Stimulated activated CD4-positive, alpha-beta T cell treated with anti-CD3 and anti-CD28 coated beads, TNF-alpha, amount 100 ng/mL, for 4 hours (primary cell): ENCODE measurements around the gene RHBDL1.
"Not testable (repeated sequence)": the region's sequence is repeated elsewhere in the genome, so short reads cannot be mapped to it uniquely, and the experiment has no call there.

Experiments
- DNase-seq, 3 experiments: peaks; one replicate each; pipeline ENCODE4 v3.0.0-alpha.2; 2020; ENCODE audit warnings: low read depth in 3 of 3

The RHBDL1 gene

DNA sequence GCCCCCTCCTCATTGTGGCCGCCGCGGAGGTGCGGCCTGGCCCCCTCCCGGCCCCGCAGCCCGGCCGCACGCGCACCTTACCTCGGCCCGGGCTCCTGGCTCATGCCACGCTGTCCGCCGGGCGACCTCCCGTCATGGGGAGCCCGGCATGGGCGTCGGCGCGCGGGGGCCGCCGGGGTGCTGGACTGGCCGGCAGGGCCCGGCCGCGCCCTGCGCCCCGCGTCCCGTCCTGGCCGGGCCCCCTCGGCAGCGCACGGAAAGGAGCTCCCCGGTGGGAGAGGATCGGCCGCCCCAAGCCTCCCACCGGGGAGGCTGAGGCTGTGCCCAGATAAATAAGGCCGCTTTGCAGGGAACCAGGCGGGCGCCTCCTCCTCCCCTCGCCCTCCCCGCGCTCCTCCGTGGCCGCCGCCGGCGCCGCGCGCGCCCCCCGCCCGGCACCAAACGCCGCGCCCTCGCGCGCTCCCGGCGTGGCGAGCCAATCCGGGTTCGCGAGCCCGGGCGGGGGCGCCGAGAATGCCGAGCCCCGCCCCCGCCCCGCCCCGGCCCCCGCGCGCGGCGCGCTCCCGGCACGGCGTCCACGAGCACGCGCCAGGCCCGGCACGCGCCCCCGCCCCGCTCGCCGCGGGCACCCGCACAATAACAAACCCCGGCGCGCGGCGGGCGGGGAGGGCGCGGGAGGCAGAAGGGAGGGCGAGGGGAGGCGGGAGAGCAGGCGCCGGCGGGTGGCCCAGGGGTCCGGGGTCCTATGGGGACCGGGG, 30.1 kb downstream of the RHBDL1 start, which contains the start of gene FBXL16:
Gene FBXL16, minus strand, starts transcription at position 371 of the 758 bp plus-strand sequence. CDS start 8,396 bp downstream, outside the sequence.
- no peak for DNase-seq

DNA sequence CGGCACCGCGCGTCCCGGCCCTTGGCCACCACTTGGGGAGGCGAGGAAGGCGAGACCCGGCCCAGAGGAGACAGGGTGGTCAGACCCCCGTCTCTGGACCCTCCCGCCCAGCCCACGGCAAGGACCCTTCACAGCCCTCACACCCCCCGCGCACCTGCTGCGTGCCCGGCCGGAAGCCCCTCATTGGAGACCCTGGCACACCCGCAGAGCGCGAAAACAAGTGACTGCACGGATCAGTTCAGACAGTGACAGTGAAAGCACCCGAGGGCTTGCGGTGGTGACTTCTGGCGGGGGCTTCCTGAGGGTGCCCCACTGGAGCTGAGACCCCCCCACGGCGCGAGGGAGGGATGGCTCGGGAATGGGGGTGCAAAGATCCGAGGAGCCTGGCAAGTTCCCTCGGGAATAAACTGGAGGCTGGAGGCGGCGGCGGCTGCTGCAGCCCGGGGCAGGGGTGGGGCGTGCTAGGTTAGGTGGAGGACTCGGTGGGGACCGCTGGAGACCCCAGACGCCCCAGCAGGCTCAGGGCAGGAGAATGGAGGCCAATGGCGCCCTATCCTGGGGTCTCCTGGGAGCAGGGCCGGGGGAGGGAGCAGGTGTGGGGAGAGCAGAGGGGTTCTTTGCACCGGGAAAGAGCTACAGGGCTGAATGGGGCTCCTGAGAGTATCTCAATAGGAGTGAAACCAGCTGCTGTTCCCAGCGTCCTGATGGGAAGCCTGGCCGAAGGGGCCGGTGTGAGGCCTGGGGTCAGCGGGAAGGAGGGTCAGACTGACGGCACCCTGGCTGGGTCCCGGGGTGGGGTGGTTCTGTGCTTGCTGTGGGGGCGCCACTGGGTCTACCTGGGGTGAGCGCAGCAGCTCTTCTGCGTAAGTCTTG, 31.0 kb downstream of the RHBDL1 start:
- DNase-seq = no peak

DNA sequence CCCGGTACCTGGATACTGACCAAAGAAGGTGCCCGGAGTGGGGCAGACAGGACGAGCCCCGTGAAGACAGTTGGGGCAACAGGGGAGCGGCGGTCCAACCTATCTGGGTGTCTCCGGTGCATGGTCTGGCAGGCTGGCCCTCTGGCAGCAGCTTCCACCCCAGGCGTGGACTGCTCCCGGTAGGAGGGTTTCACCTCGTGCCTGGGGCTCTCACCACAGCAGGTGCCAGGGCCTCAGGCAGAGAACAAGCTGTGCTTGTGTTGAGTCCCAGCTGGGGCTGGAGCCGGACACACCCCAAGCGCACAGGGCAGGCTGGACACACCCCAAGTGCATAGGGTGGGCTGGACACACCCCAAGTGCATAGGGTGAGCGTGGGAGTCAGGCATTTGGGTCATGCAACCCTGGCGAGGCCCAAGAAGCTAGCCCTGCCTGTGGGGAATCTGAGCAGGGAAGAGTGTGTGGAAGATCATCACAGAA, 31.6 kb downstream of the RHBDL1 start:
- no peak for DNase-seq

DNA sequence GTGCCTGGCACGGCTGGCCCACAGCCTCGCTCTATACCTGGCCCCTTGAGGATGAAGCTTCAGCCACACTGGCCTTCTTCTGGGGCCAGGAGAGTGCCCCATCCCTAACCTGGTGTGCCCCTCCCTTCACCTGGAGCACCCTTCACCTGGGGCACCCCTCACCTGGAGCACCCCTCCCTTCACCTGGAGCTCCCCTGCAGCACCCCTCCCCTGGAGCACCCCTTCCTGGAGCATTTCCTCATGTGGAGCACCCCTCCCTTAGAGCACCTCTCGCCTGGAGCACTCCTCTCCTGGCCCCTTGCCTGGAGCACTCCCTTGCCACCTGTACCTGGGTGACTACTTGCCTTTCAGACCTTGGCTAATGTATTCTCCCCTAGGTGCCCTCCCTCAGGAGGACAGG, 32.5 kb downstream of the RHBDL1 start:
- DNase-seq = no peak

DNA sequence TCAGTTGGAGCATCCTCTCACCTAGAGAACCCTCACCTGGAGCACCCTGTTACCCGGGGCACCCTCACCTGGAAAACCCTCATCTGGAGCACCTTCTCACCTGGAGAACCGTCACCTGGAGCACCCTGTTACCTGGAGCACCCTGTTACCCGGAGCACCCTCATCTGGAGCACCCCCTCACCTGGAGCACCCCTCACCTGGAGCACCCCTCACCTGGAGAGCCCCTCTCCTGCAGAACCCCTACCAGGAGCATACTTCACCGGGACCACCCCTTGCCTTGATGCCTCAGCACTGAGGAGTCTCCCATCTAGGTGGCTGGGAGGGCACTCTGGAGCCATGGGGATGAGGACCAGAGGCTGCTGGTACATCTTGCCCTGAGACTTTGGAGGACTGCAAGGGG, 33.5 kb downstream of the RHBDL1 start:
- no peak for DNase-seq

DNA sequence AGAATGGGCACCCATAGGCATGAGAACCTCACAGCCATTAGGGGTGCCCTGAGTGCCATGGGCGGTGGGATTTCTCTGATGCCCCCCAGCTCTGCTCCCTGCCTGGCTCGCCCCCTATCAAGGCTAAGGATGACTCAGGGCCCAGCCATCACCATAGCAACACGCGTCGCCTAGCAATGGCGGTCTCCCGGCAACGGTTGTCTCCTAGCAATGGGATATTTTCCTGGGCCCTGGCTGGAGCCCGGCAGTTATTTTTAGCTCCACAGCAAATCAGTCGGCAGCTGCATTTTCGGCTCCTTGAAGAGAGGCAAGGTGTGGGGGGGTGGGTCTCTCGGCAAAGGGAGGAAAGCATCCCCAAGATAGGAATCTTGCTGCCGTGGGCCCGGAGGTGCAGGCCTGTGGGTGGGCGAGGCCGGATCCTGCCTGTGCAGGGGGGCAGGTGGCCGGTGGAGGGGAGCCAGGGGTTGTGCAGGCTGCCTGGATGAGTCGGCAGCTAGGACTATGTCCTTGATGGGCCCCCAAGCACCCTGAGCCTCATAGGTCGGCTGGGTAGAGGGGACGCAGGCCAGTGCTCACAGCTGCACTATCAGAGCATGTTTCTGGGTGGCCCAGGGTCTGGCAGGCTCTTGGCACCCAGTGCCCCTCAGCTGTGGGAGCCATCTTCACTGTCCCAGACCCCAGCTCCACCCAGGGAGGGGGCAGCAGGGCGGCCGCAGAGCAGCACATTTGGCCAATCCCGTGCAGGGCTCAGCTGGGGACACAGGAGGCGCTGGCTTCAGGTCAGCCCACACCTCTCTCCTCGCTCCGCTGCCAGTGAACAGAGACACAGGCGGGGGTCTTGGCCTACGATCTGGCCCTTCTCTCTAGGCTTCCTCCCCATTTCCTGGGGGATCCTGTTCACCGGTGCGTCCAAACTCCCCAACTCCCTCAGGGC, 34.4 kb downstream of the RHBDL1 start:
- no peak for DNase-seq

DNA sequence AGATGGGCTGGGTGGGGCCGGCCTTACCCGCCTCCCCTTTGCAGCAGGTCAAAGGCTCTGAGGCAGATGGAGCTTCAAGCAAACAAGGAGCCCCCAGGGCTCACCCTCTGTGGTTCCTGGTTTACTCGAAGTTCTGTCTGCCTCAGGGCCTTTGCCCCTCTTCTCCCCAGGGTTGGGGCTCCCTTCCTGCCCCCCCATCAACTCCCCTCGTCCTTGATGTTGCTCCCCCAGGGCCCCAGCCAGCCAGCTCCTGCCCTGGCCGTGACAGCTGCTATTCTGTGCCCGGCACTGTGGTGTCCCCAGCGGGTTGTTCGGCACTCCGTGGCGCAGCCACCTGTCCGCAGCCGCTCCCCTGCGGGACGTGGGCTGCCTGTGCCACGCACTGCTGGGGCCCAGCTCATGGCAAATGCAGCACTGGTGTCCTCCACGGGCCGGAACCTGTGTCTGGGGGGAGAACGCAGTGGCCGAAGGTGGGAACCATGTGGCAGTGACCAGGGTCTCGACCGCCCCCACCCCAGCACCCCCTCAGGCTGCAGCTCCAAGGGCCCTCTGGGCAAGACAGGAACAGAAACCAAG, 35.1 kb downstream of the RHBDL1 start:
- DNase-seq = no peak

DNA sequence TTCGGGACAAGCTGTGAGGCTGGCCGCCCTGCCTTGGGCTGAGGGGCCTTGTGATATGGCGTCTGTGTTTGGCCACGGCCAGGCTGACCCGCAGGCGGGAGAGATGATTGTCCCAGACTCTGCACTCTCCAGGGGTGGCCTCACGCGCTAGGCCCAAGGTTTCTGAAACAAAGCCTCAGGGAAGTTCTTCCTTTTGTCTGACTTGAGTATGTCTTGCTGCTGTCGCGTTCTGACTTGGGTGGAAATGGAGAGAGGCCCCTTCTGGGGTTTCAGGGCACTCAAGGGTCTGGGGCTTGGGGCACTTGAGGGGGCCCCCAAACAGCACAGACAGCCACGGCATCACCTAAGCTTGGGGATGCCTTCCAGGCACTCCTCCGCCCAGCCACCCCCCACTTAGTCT, 35.6 kb downstream of the RHBDL1 start:
- no peak for DNase-seq

DNA sequence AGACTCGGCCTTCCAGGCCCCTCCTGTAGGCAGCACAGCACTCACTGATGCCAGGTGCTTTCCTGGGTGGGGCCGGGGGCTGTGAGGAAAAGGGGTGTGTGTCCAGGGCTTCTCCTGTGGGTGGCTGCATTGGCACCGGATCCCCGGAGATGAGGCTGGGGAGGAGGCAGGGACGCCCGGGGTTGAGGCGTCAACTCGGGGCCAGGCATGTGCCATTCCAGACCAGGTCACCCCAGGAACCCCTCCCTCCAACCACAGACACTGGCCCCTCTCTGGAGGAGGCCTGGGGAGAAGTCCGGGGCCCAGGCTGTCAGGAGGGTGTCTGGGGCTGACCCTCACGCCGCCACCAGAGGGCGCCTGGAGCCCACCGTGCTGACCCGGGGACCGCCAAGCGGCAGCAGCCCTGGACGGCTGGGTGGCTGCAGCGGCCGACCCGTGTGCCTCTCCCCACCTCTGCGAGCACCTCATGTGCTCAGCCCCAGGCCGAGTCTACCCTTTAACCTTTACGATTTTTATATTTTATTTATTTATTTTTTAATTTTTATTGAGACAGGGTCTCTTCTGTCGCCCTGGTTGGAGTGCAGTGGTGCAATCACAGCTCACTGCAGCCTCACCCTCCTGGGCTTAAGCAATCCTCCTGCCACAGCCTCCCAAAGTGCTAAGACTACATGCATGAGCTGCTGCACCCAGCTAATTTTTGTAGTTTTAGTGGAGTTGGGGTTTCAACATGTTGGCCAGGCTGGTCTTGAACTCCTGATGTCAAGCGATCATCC, 36.3 kb downstream of the RHBDL1 start:
- peak; percentile 53 to 80 (median 57) for DNase-seq

DNA sequence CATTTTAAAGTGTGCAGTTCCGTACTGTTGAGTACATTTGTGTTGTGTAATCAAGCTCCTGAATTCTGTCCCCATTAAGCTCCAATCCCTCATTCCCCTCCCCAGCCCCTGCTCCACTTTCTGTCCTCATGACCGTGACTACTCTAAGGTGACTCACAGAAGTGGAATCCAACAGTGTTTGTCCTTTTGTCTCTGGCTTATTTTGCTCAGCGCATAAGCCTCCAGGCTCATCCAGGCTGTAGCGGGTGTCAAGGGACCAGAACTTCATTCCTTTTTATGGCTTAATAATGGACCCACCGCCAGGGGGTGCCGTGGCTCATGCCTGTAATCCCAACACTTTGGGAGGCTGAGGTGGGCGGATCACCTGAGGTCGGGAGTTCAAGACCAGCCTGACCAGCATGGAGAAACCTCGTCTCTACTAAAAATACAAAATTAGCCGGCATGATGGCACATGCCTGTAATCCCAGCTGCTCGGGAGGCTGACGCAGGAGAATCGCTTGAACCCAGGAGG, 37.3 kb downstream of the RHBDL1 start:
- DNase-seq = not testable (repeated sequence)

DNA sequence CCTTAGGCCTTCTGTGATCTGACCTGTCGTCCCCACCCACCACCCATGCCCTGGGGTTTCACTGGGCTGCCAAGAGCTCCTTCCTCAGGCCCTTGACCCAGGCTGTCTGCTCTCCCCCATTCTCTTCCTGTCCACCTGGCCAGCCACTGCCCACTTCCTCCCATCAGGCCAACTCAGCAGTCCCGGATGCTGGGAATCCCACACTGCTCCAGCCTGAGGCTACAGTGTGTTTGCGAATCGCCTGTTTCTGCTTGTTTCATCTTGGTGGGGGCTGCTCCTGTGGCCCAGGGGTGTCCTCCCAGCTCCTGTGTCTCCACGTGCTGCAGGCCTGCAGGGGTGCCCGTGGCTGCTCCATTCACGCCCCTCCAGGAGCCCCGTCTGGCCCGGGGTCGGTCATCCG, 38.6 kb downstream of the RHBDL1 start:
- no peak for DNase-seq

DNA sequence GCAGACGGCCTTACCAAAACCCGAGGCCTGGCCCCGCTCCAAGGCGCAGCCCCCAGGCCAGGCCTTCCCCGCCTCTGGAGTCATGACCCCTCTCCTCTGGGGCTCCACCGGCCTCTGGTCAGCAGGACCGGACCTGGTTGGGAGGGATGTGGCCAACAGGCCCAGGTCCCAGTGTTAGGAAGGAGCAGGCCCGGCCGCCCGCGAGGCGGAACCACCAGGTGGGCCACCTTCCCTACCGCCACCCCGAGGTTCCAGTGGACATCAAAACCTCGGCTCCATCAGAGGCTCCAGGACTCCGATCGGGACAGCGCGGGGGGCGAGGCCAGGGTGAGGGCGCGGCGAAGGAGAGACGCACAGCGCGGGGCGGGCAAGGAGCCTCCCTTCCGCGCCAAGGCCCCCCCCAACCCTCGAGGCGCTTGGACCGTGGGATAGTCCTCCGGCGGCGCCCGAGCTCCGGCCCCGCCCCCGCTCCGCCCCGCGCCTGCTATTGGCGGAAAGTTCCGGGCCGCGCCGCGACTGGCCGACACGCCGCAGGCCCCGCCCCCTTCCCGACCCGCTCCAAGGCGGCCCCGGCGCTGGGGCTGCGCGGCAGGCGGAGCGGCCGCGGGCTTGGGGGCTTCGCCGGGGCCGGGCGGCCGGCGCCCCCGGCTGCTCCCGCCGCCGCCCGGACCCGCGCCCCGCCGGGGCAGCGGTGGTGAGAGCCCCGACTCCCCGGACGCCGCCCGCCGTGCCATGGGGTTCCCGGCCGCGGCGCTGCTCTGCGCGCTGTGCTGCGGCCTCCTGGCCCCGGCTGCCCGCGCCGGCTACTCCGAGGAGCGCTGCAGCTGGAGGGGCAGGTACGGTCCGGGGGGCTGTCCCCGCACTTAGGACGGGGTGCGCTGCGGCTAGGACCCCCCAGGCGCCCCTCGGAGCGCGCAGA, 39.3 kb downstream of the RHBDL1 start, which contains the start of gene METRN:
Gene METRN, plus strand, starts transcription at position 561 of the 919 bp plus-strand sequence. Its CDS starts 172 bp downstream, at position 733.
- DNase-seq = peak; percentile 75 to 92 (median 75)

DNA sequence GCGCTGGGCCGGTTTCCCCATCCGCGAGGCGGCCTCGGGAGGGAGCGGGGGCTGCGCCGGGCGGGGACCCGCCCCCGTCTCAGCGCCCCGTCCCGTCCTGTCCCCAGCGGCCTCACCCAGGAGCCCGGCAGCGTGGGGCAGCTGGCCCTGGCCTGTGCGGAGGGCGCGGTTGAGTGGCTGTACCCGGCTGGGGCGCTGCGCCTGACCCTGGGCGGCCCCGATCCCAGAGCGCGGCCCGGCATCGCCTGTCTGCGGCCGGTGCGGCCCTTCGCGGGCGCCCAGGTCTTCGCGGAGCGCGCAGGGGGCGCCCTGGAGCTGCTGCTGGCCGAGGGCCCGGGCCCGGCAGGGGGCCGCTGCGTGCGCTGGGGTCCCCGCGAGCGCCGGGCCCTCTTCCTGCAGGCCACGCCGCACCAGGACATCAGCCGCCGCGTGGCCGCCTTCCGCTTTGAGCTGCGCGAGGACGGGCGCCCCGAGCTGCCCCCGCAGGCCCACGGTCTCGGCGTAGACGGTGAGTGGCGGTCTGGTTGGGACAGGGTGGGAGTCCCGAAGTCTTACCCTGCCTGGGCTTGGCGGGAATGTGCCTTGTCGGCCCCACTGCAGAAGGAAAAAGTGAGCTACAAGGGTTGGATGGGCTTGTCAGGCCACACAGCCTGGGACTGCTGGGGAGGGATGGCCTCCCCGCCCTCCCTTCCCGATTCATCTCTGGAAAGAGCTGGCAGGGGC, 40.2 kb downstream of the RHBDL1 start:
- no peak for DNase-seq

DNA sequence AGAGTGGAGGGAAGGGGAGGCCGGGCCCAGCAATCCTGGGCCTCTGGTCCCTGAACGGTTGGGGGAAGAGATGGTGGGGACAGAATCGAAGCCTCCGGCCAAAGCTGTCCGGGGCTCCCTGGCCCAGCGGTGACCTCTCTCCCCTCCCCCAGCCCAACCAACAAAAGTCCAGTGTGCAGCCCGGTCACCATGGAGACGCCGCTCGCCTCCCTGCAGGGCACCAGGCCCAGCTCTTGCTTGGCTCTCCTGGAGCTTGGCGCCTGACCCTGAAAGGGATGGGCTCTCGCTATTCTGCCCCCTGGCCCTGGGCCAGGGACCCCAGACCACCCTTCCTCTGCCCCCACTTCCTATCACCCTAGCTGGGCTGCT, 40.7 kb downstream of the RHBDL1 start:
- DNase-seq = no peak

DNA sequence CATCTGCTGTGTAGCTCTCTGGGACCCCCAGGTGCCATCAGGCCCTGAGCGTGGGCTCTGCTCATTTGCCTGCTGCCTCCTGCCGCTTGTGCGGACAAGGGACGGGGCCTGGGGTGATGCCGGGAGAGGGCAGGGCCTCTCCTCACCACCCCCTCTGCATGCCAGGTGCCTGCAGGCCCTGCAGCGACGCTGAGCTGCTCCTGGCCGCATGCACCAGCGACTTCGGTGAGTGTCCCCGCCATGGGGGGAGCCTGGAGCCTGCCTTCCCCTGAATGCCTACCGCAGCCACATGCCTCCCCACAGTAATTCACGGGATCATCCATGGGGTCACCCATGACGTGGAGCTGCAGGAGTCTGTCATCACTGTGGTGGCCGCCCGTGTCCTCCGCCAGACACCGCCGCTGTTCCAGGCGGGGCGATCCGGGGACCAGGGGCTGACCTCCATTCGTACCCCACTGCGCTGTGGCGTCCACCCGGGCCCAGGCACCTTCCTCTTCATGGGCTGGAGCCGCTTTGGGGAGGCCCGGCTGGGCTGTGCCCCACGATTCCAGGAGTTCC, 41.4 kb downstream of the RHBDL1 start:
- DNase-seq = no peak

DNA sequence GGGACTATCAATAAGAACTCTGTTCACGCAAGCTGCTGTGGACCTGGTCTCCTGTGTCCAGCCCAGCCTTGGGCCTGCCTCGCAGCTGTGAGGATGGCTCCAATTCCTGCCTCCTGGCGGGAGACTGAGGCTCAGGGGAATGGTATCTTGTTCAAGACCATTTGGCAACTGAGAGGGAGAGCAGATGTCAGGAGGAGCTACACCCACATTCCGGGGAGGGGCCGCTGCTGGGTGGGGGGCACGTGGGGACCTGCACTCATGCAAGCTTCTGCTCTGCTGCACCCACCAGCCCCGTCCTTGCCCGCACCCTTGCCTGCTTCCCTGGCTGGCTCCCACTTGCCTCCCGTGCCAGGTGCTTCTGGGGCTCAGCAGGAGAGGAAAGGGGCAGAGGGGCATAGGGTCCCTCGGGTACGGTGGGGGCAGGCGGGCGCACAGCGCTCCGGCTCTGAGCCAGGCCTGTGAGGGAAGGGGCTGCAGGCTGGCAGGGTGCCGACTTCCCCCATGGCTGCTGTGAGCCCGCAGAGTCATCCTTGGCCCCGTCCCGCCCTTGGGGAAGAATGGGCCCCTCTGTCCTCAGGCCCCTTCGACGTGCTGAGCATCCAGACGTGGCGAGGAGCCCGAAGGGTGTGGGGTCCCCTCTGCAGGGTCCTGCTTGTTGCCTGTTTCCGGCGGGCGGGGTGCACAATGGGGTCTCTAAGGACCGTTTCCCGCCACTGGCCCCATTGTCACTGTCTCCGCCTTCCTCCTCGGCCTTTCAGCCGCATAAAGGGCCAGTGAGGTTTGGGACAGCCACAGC, 42.2 kb downstream of the RHBDL1 start:
- DNase-seq = no peak

DNA sequence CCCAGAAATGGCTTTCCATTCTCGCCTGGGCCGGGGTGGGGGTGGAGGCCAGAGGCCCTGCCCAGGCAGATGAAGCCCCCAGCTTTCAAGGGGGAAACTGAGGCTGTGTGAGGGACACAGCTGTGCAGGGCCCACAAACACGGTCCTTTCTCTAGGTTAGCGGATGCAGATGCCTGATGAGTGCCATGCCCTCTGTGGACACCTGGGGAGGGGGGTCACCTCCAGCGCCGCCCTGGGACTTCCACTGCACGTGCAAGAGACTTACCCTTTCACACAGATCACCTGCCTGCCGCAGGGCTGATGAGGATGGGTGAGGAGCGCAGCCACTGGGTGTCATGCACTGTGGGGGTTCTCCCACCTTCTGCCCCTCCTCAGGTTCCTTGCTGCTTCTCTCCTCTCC, 42.9 kb downstream of the RHBDL1 start:
- no peak for DNase-seq
